SH-SY5Y (cell line): Measurements from ENCODE around the gene PTPRD.

Experiments used
- GATA2 ChIP-seq: IDR thresholded peaks from 2 replicates; pipeline ENCODE4 v1.6.1; 2011; ENCODE audit warnings: mild to moderate bottlenecking, low read depth, low read length
- GATA3 ChIP-seq: IDR thresholded peaks from 2 replicates; pipeline ENCODE4 v1.6.1; 2011; ENCODE audit warnings: low read depth, mild to moderate bottlenecking, low read length, moderate library complexity

DNA sequence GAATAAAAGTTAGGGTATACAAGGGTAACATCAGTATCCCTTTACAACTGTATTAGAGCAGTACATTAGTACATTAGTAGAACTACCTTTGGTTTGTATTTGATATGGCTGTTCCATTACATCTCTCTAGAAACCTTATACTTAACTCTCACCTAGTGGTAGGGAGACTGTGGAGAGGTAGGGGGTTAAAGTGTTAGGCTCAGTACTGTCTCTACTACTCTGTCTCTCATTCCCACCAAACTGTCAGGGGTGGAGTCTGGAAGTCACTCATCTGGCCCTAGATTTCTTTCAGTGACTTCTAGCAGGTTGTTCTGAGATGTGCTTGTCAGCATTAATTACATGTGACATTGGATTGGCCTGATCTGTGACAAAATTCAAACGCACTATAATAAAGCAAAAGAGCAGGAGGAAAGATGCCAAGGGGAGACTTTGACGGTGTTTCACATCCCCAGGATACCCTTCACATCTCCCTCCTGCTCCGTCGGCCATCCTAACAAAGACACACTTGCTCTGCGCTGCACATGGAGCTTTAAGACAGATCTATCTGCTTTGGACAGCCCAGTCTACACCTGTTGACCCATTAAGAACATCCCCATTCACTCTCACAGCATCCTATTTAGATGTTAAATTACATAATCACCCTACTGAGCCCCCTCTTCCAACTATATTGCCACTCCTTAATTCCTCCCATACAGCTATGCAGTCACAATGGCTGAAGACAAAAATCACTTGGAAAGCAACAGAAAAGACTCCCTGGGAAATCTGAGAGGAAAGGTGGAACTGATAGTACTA is 1770.2 kb downstream of the PTPRD start:
- TF ChIP-seq GATA3 (no peak), GATA2 (no peak)
